ENCODE measurements around the gene TMEM109. TPM values are rescaled to one million over a fixed set of nuclear protein-coding genes. Genes with fewer than 3 reads are reported as not detected.
A peak's percentile ranks its signal among the peaks of the same experiment; 100 is the strongest.

Gene TMEM109
- total and polyA plus RNA-seq, 2 of the 8 experiments (the other 6 are each of a cell fraction or from before 2014, with no cell fraction given) = 27.3 to 30.3 TPM

- POLR2A ChIA-PET (ENCODE audit: partially characterized antibody) = interaction anchor here (0.9 to 2.5 kb wide), 8 partner anchors 8 to 70 kb away, joined by 3 to 10 read pairs (median 4); no protein-coding TSS in a partner anchor
- H3K23me2 ChIP-seq (ENCODE audit: low read depth, low read length) = peaks cover 15% of the 10 kb centered on the region; the same call in 1 of the 2 replicates
- peaks cover 0 to 2% of the 10 kb centered on the region in 2 experiments; a peak in 1 of 4 replicates for H3K79me2 ChIP-seq (ENCODE audit: control insufficient read depth in 1 of 2, insufficient read depth in 2 of 2, low read length in 2 of 2)
- H3K4me3 ChIP-seq (ENCODE audit: extremely low read depth in 1 of 4, insufficient read depth in 2 of 4, low read depth in 3 of 4, low read length in 4 of 4) = peak overlapping the region; percentile 28 to 66 (median 48)
- peak overlapping the region; percentile 32; the same call in 1 of the 2 replicates for H2BK20ac ChIP-seq (ENCODE audit: low read length)
- H4K20me1 ChIP-seq (replicated peaks in 1 of 2; ENCODE audit: control insufficient read depth in 1 of 2, insufficient read depth in 2 of 2, low read length in 2 of 2) = peaks cover 0 to 2% of the 10 kb centered on the region in 2 experiments
- no peaks in the 10 kb centered on the region for H3K9me3 ChIP-seq (ENCODE audit: insufficient read depth in 2 of 2, low read depth in 1 of 2, low read length in 1 of 2)
- peak overlapping the region in 3 of 4 experiments; percentile 34 to 55 (median 50); a peak in 4 of 7 replicates for H3K9ac ChIP-seq (replicated peaks in 1 of 4; ENCODE audit: extremely low read depth in 1 of 4, low read depth in 3 of 4, low read length in 3 of 4)
- H3K4me2 ChIP-seq (ENCODE audit: insufficient read depth in 1 of 2, low read depth in 2 of 2, low read length in 2 of 2) = peak overlapping the region; percentile 89 to 92
- H3K4ac ChIP-seq (replicated peaks; ENCODE audit: insufficient read length, low read depth, low read length) = peak overlapping the region; percentile 58
- WGBS, 2 experiments (ENCODE audit: extremely low coverage in 1 of 2, insufficient coverage in 1 of 2, insufficient read length in 1 of 2, insufficient replicate concordance in 2 of 2, low coverage in 1 of 2, low lambda C conversion rate in 2 of 2, missing lambda C conversion rate in 1 of 2) = 2% methylated on average over 46 of the region's 86 CpGs; no CpG with 5 or more reads in 1 of the 2 experiments
- H3K27me3 ChIP-seq (replicated peaks in 1 of 4; ENCODE audit: control insufficient read depth in 3 of 4, extremely low read depth in 1 of 4, insufficient read depth in 3 of 4, low read length in 3 of 4) = peaks cover 0 to 15% (median 8%) of the 10 kb centered on the region in 4 experiments; a peak in 4 of 7 replicates
- H2BK12ac ChIP-seq (ENCODE audit: low read depth, low read length) = 0 out of 2 replicates have a peak overlapping the region, but pooled peaks have one; percentile 80
- H3K18ac ChIP-seq (ENCODE audit: extremely low read depth, low read length) = peak overlapping the region; percentile 87
- H4K5ac ChIP-seq (ENCODE audit: insufficient read length, low read depth, low read length) = peak overlapping the region; percentile 15
- H2BK120ac ChIP-seq (replicated peaks; ENCODE audit: low read depth, low read length) = no peak overlapping the region
- CTCF ChIA-PET (ENCODE audit: partially characterized antibody) = interaction anchor here (0.6 to 1.5 kb wide), 5 partner anchors 19 to 284 kb away, joined by 3 to 5 read pairs (median 5); no protein-coding TSS in a partner anchor
- no peak overlapping the region for H2AK5ac ChIP-seq (ENCODE audit: low read depth, low read length)
- H2BK5ac ChIP-seq (ENCODE audit: low read depth, low read length) = peak overlapping the region; percentile 71; the same call in 1 of the 2 replicates
- H3K79me1 ChIP-seq (ENCODE audit: low read depth, low read length) = no peaks in the 10 kb centered on the region
- peak overlapping the region; percentile 85; the same call in 1 of the 2 replicates for H2AFZ ChIP-seq (ENCODE audit: low read length)
- peaks cover 0 to 23% (median 14%) of the 10 kb centered on the region in 4 experiments; a peak in 6 of 7 replicates for H3K4me1 ChIP-seq (replicated peaks in 1 of 4; ENCODE audit: control insufficient read depth in 3 of 4, insufficient read depth in 4 of 4, low read length in 3 of 4)
- no peak overlapping the region for H3K23ac ChIP-seq (ENCODE audit: insufficient read length)
- H3K56ac ChIP-seq (replicated peaks; ENCODE audit: insufficient read length, low read depth, low read length) = no peak overlapping the region
- FAIRE-seq (no peak), DNase-seq (ENCODE audit: low read depth in 1 of 2, low spot score in 2 of 2) (peak in 1 of 2 experiments; percentile 71)
- no peaks in the 10 kb centered on the region for H3K36me3 ChIP-seq (ENCODE audit: control insufficient read depth in 2 of 4, insufficient read depth in 4 of 4, low read length in 3 of 4)
- no peak overlapping the region for H3K14ac ChIP-seq (ENCODE audit: insufficient read length)
- no peak overlapping the region for H2BK15ac ChIP-seq (ENCODE audit: low read length)
- H4K8ac ChIP-seq (ENCODE audit: extremely low read depth, insufficient read depth, low read length) = peak overlapping the region; percentile 91
- no peak overlapping the region for H3K27ac ChIP-seq (ENCODE audit: low read depth, low read length)
- peak overlapping the region; percentile 94 for H4K91ac ChIP-seq (replicated peaks; ENCODE audit: insufficient read length, low read length)
- TF ChIP-seq FOSL1 (IDR thresholded peaks at IDR 0.05; ENCODE audit: insufficient read depth, low read depth, low read length) (no peak), PHF8 (conservative IDR thresholded peaks at IDR 0.05; ENCODE audit: low read depth, low read length) (peak; percentile 32; the same call in 1 of the 2 replicates), ASH2L (IDR thresholded peaks at IDR 0.05; ENCODE audit: low read length) (no peak), SP1 (IDR thresholded peaks at IDR 0.05; ENCODE audit: low read depth, low read length) (no peak), HDAC2 (IDR thresholded peaks at IDR 0.05; ENCODE audit: borderline replicate concordance in 1 of 2, low read depth in 2 of 2, low read length in 2 of 2) (no peak), TAF7 (optimal IDR thresholded peaks at IDR 0.05; ENCODE audit: borderline replicate concordance, low read depth, low read length) (no peak), ZNF274 (IDR thresholded peaks at IDR 0.05; ENCODE audit: borderline replicate concordance, extremely low read depth, low read length) (no peak), EZH2 (IDR thresholded peaks at IDR 0.05; ENCODE audit: low read depth, low read length, severe bottlenecking) (no peak), TAF1 (IDR thresholded peaks at IDR 0.05; ENCODE audit: low read depth, low read length) (0 out of 2 replicates have a peak, but pooled peaks have one; percentile 9), E2F6 (IDR thresholded peaks at IDR 0.05) (peak; percentile 90)
Observed at GRCh38 chr11:60950933-60951605, 37.1 kb downstream of the TMEM109 start.
